ENCODE data around the gene MICAL3. TPM values are rescaled to one million over a fixed set of nuclear protein-coding genes. Genes with fewer than 3 reads are reported as not detected.
"Not testable (repeated sequence)": the region's sequence is repeated elsewhere in the genome, so short reads cannot be mapped to it uniquely, and the experiment has no call there.

MICAL3 gene, protein sequence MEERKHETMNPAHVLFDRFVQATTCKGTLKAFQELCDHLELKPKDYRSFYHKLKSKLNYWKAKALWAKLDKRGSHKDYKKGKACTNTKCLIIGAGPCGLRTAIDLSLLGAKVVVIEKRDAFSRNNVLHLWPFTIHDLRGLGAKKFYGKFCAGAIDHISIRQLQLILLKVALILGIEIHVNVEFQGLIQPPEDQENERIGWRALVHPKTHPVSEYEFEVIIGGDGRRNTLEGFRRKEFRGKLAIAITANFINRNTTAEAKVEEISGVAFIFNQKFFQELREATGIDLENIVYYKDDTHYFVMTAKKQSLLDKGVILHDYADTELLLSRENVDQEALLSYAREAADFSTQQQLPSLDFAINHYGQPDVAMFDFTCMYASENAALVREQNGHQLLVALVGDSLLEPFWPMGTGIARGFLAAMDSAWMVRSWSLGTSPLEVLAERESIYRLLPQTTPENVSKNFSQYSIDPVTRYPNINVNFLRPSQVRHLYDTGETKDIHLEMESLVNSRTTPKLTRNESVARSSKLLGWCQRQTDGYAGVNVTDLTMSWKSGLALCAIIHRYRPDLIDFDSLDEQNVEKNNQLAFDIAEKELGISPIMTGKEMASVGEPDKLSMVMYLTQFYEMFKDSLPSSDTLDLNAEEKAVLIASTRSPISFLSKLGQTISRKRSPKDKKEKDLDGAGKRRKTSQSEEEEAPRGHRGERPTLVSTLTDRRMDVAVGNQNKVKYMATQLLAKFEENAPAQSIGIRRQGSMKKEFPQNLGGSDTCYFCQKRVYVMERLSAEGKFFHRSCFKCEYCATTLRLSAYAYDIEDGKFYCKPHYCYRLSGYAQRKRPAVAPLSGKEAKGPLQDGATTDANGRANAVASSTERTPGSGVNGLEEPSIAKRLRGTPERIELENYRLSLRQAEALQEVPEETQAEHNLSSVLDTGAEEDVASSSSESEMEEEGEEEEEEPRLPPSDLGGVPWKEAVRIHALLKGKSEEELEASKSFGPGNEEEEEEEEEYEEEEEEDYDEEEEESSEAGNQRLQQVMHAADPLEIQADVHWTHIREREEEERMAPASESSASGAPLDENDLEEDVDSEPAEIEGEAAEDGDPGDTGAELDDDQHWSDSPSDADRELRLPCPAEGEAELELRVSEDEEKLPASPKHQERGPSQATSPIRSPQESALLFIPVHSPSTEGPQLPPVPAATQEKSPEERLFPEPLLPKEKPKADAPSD (N-terminal part only)
- polyA plus RNA-seq (2011; rRNA removed) (18.7 and 20.5 TPM in 2 replicates), polyA plus RNA-seq (2017; fragmentation: RNase III; extraction: RNeasy Plus Mini Kit Qiagen cat#74134 plus additional on column Dnase treatment) (30.1 to 35.1 TPM (median 30.3 TPM) in 3 replicates), polyA minus RNA-seq (2011; rRNA and poly(A)+ RNA removed) (28.0 and 34.1 TPM in 2 replicates)
- polyA plus RNA-seq (2012; cell fraction: cytosol; rRNA removed), result 13.3 and 17.7 TPM in 2 replicates
- polyA plus RNA-seq (2012; cell fraction: nucleus; rRNA removed), result 74.0 and 74.6 TPM in 2 replicates

DNA sequence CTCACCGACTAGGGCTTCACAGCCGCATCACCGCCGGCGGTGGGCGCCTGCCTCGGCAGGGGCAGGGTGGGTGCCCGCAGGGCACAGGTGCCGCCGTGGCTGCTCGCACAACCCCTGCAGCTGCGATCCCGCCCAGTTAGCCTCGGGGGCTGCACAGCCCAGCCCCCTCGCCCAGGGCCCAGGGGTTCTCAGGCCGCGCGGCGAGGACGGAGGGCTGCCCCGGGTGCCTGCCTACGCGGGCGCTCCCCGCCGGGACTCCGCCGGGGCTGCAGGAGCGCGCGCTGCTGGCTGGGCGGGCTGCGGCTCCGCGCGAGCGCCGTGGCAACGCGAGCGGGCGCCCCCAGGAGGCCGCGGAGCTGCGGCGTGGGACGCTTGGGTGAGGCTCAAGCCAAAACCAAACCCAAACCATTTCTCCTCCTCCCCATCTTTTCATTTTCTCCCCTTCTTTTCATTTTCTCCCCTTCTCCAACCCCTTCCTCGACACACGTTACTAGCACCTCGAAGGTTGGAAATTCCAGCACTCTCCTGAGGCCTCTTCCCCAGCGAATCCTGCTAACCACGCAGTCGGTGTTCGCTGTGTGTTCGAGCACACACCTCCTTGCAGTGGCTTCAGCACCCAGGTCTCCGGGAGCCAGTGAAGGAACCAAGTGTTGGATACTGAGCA is at the start of gene MICAL3:
TSS of gene MICAL3 (minus strand) at position 286 of the 664 bp plus-strand sequence. CDS start 117,749 bp downstream, outside the sequence.
- H3K4me1 ChIP-seq, result peaks cover 25% of the 10 kb centered on the region
- ATAC-seq (peak; percentile 89), DNase-seq (ENCODE audit: low read depth in 1 of 2, low spot score in 1 of 2) (peak; percentile 57 to 61), FAIRE-seq (no peak)
- peak within 1 kb of the TSS; percentile 84 for H3K4me2 ChIP-seq
- 8% methylated on average over 28 of the region's 56 CpGs for WGBS (ENCODE audit: missing lambda C conversion rate)
- peak within 1 kb of the TSS; percentile 76 for H3K4me3 ChIP-seq
- H3K9me3 ChIP-seq, result no peaks in the 10 kb centered on the region
- CTCF ChIA-PET, result interaction anchor here (0.7 to 6.7 kb wide), 16 partner anchors 9 to 198 kb away, joined by 3 to 57 read pairs (median 5); partner anchors contain the start of gene PEX26
- peak; percentile 68 for TF ChIP-seq SMC3 (IDR thresholded peaks at IDR 0.05)
- TF ChIP-seq, protein P1, sequence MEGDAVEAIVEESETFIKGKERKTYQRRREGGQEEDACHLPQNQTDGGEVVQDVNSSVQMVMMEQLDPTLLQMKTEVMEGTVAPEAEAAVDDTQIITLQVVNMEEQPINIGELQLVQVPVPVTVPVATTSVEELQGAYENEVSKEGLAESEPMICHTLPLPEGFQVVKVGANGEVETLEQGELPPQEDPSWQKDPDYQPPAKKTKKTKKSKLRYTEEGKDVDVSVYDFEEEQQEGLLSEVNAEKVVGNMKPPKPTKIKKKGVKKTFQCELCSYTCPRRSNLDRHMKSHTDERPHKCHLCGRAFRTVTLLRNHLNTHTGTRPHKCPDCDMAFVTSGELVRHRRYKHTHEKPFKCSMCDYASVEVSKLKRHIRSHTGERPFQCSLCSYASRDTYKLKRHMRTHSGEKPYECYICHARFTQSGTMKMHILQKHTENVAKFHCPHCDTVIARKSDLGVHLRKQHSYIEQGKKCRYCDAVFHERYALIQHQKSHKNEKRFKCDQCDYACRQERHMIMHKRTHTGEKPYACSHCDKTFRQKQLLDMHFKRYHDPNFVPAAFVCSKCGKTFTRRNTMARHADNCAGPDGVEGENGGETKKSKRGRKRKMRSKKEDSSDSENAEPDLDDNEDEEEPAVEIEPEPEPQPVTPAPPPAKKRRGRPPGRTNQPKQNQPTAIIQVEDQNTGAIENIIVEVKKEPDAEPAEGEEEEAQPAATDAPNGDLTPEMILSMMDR (IDR thresholded peaks at IDR 0.05), result peak; percentile 63
- no peak for TF ChIP-seq CBX2 (IDR thresholded peaks at IDR 0.05; ENCODE audit: borderline replicate concordance, low read depth)
- TF ChIP-seq, protein P2, sequence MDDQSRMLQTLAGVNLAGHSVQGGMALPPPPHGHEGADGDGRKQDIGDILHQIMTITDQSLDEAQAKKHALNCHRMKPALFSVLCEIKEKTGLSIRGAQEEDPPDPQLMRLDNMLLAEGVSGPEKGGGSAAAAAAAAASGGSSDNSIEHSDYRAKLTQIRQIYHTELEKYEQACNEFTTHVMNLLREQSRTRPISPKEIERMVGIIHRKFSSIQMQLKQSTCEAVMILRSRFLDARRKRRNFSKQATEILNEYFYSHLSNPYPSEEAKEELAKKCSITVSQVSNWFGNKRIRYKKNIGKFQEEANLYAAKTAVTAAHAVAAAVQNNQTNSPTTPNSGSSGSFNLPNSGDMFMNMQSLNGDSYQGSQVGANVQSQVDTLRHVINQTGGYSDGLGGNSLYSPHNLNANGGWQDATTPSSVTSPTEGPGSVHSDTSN (IDR thresholded peaks at IDR 0.05), result no peak
- 0 out of 2 replicates have a peak, but pooled peaks have one; percentile 18 for TF ChIP-seq POLR2A (IDR thresholded peaks at IDR 0.05; ENCODE audit: low read length)
- 0 out of 5 replicates have a peak, but pooled peaks of 1 of the 2 experiments have one; percentile 28 for TF ChIP-seq JUN (IDR thresholded peaks at IDR 0.05)
- TF ChIP-seq RAD21 (conservative IDR thresholded peaks at IDR 0.05 in 1 of 2, IDR thresholded peaks at IDR 0.05 in 1 of 2), result peak; percentile 28 to 62
- TF ChIP-seq ZNF302 (CRISPR knock-in tag; IDR thresholded peaks at IDR 0.05), result no peak
- TF ChIP-seq RFX5 (IDR thresholded peaks at IDR 0.05), result 0 out of 2 replicates have a peak, but pooled peaks have one; percentile 19
- POLR2A ChIA-PET, result no interaction called here
- peak within 1 kb of the TSS; percentile 89 to 97 for H3K27ac ChIP-seq

DNA sequence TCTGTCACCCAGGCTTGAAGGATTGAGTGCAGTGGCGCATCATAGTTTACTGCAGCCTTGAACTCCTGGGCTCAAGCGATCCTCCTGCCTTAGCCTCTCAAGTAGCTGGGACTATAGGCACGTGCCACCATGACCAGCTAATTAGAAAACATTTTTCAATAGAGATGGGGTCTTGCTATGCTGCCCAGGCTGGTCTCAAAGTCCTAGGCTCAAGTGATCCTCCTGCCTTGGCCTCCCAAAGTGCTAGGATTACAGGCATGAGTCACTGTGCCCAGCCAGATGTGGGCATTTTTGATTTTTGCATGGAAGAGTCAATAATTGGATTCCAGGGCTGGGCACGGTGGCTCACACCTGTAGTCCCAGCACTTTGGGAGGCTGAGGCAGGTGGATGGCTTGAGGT is 49.6 kb upstream of the MICAL3 start:
- POLR2A ChIA-PET, result interaction anchor here (0.7 kb wide), 1 partner anchor 107 kb away, joined by 3 read pairs; no protein-coding TSS in a partner anchor
- H3K4me2 ChIP-seq; H3K9me3 ChIP-seq; H3K4me3 ChIP-seq; FAIRE-seq; ATAC-seq; DNase-seq (ENCODE audit: low read depth in 1 of 2, low spot score in 1 of 2); H3K27ac ChIP-seq: not testable (repeated sequence)
- CTCF ChIA-PET, result interaction anchor here (0.8 to 7.2 kb wide), 7 partner anchors 9 to 243 kb away, joined by 3 to 138 read pairs (median 10); partner anchors contain the start of gene MICAL3
- 77% methylated on average over 4 of the region's 4 CpGs for WGBS (ENCODE audit: missing lambda C conversion rate)
- peaks cover 20% of the 10 kb centered on the region for H3K4me1 ChIP-seq

DNA sequence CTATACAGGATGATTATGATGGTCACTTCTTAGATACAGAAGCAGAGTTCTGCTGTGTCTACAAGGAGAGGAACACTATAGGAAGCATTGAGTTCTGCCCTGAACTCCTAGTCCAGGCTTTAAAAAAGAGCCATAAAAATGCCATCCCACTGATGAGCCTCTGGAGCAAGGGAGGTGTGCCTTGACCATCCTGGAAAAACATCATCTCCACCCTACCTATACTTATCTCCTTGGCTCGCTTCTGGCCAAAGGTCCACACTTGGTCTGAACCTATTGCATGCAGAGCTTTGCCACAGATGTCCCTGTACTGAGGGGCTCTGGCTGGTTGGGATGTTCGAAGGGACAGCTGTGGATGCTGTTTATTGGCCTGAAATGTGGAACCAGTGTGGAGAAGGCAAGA is 49.1 kb upstream of the MICAL3 start:
- TF ChIP-seq HEYL (CRISPR knock-in tag; IDR thresholded peaks at IDR 0.05) (no peak), CHD4 (IDR thresholded peaks at IDR 0.05; ENCODE audit: borderline replicate concordance) (no peak), KDM5A (IDR thresholded peaks at IDR 0.05) (no peak)
- TF ChIP-seq, protein P3, sequence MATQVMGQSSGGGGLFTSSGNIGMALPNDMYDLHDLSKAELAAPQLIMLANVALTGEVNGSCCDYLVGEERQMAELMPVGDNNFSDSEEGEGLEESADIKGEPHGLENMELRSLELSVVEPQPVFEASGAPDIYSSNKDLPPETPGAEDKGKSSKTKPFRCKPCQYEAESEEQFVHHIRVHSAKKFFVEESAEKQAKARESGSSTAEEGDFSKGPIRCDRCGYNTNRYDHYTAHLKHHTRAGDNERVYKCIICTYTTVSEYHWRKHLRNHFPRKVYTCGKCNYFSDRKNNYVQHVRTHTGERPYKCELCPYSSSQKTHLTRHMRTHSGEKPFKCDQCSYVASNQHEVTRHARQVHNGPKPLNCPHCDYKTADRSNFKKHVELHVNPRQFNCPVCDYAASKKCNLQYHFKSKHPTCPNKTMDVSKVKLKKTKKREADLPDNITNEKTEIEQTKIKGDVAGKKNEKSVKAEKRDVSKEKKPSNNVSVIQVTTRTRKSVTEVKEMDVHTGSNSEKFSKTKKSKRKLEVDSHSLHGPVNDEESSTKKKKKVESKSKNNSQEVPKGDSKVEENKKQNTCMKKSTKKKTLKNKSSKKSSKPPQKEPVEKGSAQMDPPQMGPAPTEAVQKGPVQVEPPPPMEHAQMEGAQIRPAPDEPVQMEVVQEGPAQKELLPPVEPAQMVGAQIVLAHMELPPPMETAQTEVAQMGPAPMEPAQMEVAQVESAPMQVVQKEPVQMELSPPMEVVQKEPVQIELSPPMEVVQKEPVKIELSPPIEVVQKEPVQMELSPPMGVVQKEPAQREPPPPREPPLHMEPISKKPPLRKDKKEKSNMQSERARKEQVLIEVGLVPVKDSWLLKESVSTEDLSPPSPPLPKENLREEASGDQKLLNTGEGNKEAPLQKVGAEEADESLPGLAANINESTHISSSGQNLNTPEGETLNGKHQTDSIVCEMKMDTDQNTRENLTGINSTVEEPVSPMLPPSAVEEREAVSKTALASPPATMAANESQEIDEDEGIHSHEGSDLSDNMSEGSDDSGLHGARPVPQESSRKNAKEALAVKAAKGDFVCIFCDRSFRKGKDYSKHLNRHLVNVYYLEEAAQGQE (IDR thresholded peaks at IDR 0.05), result no peak
- no peak overlapping the region for H3K27ac ChIP-seq
- CTCF ChIA-PET, result interaction anchor here (0.8 to 7.2 kb wide), 8 partner anchors 8 to 242 kb away, joined by 3 to 138 read pairs (median 8); partner anchors contain the start of gene MICAL3
- no peak overlapping the region for H3K4me2 ChIP-seq
- H3K4me1 ChIP-seq, result peaks cover 17% of the 10 kb centered on the region
- FAIRE-seq (no peak), DNase-seq (ENCODE audit: low read depth in 1 of 2, low spot score in 1 of 2) (no peak), ATAC-seq (no peak)
- H3K9me3 ChIP-seq, result no peaks in the 10 kb centered on the region
- POLR2A ChIA-PET, result no interaction called here
- no peak overlapping the region for H3K4me3 ChIP-seq
- WGBS (ENCODE audit: missing lambda C conversion rate), result 58% methylated on average over 1 of the region's 2 CpGs
